GM12872 (cell line): ENCODE results near the gene TNP2.

Source experiments
- TF ChIP-seq, protein P1 (sequence below): IDR thresholded peaks from 3 replicates; pipeline ENCODE4 v1.5.1; 2011; ENCODE audit warnings: low read depth, mild to moderate bottlenecking, low read length, moderate library complexity; ENCODE audit not compliant: insufficient read depth

TNP2 gene

DNA sequence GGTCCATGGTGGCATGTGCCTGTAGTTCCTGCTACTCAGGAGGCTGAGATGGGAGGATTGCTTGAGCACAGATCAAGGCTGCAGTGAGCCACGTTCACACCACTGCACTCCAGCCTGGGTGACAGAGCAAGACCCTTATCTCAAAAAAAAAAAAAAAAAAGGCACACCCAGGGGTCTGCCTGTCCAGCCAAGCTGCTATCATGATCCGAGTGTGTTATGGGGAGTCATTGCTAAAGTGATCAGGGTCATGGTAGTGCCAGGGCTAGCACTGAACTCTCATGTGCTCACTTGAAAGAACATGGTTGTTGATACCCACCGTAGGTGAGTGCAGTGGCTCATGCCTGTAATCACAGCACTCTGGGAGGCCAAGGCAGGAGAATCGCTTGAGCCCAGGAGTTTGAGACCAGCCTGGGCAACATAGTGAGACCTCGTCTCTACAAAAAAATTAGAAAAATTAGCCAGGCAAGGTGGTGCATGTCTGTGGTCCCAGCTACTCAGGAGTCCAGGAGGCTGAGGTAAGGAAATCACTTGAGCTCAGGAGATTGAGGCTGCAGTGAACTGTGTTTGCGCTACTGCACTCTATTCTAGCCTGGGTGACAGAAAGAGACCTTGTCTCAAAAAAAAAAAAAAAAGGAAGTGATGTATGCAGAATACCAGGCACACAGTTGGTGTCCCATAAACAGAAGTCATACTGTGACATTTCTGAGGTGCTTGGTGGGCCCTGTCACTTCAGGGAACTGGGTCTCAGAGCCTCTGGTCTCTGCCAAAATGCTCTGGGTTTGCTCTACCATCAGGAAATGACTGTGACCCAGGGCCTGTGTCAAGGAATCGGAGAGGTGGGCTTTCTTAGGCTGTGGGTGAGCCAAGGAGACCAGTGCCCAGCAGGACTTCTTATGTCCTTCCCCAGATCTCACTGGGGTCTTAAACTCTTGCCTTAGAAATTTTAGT is 9.8 kb upstream of the TNP2 start:
- TF ChIP-seq, protein P1, sequence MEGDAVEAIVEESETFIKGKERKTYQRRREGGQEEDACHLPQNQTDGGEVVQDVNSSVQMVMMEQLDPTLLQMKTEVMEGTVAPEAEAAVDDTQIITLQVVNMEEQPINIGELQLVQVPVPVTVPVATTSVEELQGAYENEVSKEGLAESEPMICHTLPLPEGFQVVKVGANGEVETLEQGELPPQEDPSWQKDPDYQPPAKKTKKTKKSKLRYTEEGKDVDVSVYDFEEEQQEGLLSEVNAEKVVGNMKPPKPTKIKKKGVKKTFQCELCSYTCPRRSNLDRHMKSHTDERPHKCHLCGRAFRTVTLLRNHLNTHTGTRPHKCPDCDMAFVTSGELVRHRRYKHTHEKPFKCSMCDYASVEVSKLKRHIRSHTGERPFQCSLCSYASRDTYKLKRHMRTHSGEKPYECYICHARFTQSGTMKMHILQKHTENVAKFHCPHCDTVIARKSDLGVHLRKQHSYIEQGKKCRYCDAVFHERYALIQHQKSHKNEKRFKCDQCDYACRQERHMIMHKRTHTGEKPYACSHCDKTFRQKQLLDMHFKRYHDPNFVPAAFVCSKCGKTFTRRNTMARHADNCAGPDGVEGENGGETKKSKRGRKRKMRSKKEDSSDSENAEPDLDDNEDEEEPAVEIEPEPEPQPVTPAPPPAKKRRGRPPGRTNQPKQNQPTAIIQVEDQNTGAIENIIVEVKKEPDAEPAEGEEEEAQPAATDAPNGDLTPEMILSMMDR: no peak

DNA sequence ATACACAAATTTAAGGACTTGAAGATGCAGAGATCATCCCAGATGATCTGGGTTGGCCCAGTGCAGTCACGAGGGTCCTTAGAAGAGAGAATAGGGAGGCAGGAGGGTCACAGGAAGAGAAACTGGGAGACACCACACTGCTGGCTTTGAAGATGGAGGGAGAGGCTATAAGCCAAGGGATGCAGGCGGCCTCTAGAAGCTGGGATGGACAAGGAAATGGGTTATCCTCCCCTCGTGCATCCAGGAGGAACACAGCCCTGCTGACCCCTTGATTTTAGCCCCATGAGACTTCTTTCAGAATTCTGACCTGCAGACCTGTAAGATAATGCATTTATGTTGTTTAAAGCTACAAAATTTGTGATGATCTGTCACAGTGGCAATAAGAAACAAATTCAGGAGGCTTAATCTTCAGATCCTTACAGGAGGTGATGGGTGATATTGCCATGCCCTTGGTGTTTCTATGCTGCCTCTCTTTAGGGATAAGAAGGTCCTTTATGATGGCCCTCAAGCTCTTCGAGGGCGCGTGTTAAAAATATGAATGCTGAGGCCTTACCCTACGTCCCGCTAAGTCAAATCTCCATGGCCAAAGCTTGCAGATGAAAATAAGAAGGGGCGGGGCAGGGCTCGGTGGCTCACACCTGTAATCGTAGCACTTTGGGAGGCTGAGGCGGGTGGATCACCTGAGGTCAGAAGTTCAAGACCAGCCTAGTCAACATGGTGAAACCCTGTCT is 8.6 kb upstream of the TNP2 start:
- TF ChIP-seq, protein P1: no peak

DNA sequence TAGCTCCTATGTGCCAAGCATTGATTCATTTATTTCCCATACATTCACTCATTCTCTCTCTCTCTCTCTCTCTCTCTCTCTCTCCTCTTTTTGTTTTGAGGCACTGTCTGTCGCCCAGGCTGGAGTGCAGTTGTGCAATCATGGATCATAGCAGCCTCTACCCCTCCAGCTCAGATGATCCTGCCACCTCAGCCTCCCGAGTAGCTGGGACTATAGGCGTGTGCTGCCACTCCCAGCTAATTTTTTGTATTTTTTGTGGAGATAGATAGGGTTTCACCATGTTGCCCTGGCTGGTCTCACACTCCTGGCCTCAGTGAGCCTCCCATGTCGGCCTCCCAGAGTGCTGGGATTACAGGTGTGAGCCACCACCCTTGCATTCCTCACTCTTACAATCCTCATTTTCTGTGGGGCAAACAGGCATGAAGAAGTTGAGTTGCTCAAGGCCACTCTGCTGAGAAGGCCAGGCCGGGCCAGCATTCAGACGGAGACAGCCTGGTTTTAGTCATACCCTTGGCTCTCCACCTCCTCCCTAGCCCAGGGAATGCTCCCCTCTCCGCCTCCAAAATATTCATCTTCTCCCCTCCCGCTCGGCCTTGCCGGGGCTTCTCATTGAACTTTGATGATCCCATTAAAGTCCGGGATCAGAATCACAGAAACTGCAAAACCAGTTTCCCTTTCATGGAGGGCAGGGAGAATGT is 7.9 kb upstream of the TNP2 start:
- TF ChIP-seq, protein P1: no peak

DNA sequence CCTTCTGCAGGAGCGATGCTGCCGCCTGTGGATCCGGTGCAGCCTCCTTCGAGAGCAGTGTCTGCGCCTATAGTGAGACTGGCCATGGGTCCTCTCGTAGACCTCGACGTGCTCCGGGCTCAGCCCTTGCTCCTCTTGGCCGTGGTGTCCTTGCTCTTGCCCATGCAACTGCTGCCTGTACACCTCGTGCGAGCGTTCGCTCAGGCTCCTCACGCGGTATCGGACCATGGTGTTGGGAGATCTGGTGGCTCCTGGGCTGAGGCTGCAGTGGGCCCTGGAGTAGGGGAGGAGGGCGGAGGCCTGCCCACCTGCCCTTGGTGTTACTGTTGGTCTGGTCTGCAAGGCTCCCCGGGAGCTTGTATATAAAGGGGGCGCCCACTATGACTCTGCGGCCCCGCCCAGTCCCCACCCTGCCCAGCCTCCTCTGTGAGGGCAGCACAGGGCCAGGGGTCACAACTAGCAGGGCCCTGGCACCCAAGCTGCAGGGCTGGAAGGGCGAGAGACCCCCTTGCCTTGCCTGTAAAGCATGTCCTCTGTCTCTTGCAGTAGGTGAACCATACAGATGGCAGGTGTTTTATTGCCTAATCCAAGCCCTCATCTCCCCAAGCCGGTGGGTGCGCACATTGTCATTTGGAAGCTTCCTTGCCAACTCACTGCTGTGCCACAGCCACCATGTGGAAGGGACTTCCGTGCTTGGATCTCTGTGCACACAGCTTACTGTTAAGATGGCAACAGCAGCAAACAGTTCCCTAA is 7.2 kb upstream of the TNP2 start, which contains the start of gene PRM2:
PRM2 (minus strand) TSS at position 338 of the 753 bp plus-strand sequence; CDS start at position 228, 110 bp downstream.
- TF ChIP-seq, protein P1: no peak

DNA sequence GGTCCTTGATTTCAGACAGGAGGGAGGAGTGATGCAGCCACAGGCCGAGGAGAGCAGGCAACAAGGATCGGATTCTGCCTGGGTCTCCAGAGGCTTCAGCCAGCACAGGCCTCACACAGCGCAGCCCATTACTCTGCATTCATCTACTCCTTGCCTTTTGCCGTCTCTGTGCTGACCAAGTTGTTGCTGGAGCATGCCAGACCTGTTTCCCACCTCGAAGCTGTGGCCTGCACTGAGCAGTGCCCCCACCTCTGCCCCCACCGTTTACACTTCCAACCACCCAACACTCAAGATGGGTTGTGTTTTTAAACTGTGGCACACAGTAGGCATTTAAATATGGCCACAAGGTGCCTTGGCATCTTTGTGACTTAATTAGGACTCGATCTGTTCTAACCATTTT is 5.8 kb upstream of the TNP2 start:
- TF ChIP-seq, protein P1: no peak

DNA sequence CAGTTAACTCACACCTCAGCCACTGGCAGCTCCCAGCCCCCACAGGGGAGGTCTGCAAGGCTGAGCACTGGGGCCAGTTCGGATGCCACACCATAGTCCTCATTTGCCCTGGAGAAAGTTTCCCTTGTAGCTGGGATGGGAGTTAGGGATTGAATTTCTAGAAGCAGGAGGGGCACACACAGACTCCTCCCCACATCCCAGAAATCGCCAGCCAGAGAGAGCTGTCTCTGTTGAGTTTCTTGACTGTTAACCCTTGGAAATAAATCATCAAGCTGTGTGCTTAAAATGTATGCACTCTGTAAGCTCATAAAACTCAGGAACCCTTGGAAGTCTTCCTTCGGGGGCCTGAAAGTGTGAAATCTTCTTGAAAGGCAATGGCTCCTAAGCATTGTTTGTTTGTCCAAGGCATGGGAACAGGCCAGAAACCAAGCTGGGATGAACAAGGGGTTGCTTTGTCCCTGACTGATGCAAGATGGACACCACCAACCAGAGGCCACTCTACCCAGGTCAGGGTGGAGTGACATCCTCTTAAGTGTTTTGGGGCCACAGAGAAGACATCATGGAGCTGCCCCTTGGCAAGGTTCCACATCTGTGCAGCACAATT is 4.7 kb upstream of the TNP2 start:
- TF ChIP-seq, protein P1: no peak
